Spleen (tissue), 11 donors: ENCODE results near the gene RNH1. TPM values are rescaled to one million over a fixed set of nuclear protein-coding genes. Genes with fewer than 3 reads are reported as not detected.

Experiments used
- DNase-seq: peaks from one replicate; pipeline ENCODE4 v3.0.0-alpha.2; 2020
- H3K27ac ChIP-seq, 8 donors: fragments of 200-600 bp; sonication (generic) in 7 of 8; 1 replicate in 4 of 8; 2 replicates in 4 of 8; pipeline versions ENCODE4 v1.5.0 to v1.8.0; 2016 to 2021; ENCODE audit warnings: inconsistent platforms in 4 of 8, mild to moderate bottlenecking in 4 of 8, moderate library complexity in 1 of 8
- H3K27me3 ChIP-seq, 7 donors: fragments of 200-600 bp; sonication (generic) in 6 of 7; replicated peaks in 1 of 7; 1 replicate in 4 of 7; 2 replicates in 3 of 7; pipeline versions ENCODE4 v1.5.0 to v1.8.0; 2016 to 2021; ENCODE audit warnings: inconsistent platforms in 3 of 7, mild to moderate bottlenecking in 1 of 7
- H3K36me3 ChIP-seq, 6 donors: fragments of 200-600 bp; sonication (generic) in 5 of 6; 1 replicate in 4 of 6; 2 replicates in 2 of 6; pipeline versions ENCODE4 v1.5.0 to v1.8.0; 2016 to 2021; ENCODE audit warnings: inconsistent platforms in 2 of 6
- H3K4me1 ChIP-seq, 6 donors: fragments of 200-600 bp; sonication (generic) in 5 of 6; 1 replicate in 3 of 6; 2 replicates in 3 of 6; pipeline versions ENCODE4 v1.5.0 to v1.8.0; 2016 to 2021; ENCODE audit warnings: inconsistent platforms in 3 of 6
- H3K4me3 ChIP-seq, 8 donors: fragments of 200-600 bp; sonication (generic) in 7 of 8; 1 replicate in 4 of 8; 2 replicates in 4 of 8; pipeline versions ENCODE4 v1.5.0 to v1.8.0; 2016 to 2021; ENCODE audit warnings: inconsistent platforms in 4 of 8, mild to moderate bottlenecking in 4 of 8, moderate library complexity in 2 of 8
- H3K9me3 ChIP-seq, 8 donors: fragments of 200-600 bp; sonication (generic) in 7 of 8; 1 replicate in 4 of 8; 2 replicates in 4 of 8; pipeline versions ENCODE4 v1.5.0 to v1.8.0; 2016 to 2021; ENCODE audit warnings: inconsistent platforms in 4 of 8
- POLR2A ChIP-seq, 3 donors: fragments of 450-650 bp; IDR thresholded peaks; one replicate each; pipeline ENCODE4 v1.5.1; 2017; ENCODE audit warnings: antibody characterized with exemption in 3 of 3, mild to moderate bottlenecking in 1 of 3
- POLR2AphosphoS5 ChIP-seq, 3 donors: sonication (generic); formaldehyde crosslinking; IDR thresholded peaks; one replicate each; pipeline ENCODE4 v1.5.1; 2017; ENCODE audit warnings: antibody characterized with exemption in 3 of 3
- WGBS, 5 donors: extraction: QIAGEN DNeasy Blood & Tissue Kit in 3 of 5; methylation state at CpG; one replicate each; pipeline versions ENCODE4 v1.1.5 to v1.1.7; 2013 to 2018; 5-methylcytosine and 5-hydroxymethylcytosine counted together
- intact Hi-C: fragments of 100-400 bp; cut with DNase I; formaldehyde crosslinking; loops from one replicate; pipeline ENCODE4 v1.15.0; 2023; ENCODE audit warnings: low total_unique reads
- polyA plus RNA-seq, 3 donors: library from polyadenylated mRNA; stranded (reverse); fragments of 200-250 nt; gene quantifications; one replicate each; pipeline ENCODE4 v1.2.1, GENCODE V29; 2013
- total RNA-seq, 7 donors: library from RNA; depleted of rRNA in 3 of 7; stranded (reverse); fragments of >200 nt in 3 of 7; fragmentation: NEBNext Ultra II Directional in 4 of 7; extraction: Animal tissue kit (Norgen Biotek cat#: 25700) in 4 of 7; gene quantifications; one replicate each; pipeline versions ENCODE4 v1.1.0 to v1.2.1, GENCODE V29; 2016 to 2021
- TF ChIP-seq, protein P1 (sequence below), 11 experiments: fragments of 200-600 bp in 7 of 11; fragments of 450-650 bp in 4 of 11; sonication (generic) in 4 of 11; IDR thresholded peaks in 8 of 11; conservative IDR thresholded peaks in 3 of 11; 1 replicate in 7 of 11; 2 replicates in 4 of 11; pipeline versions ENCODE4 v1.4.0 to v1.8.0; 2016 to 2021; ENCODE audit warnings: antibody characterized with exemption in 11 of 11, inconsistent platforms in 4 of 11, mild to moderate bottlenecking in 1 of 11
- donor health status: healthy with polysubstance abuse.
- donor health status: DM: no; HTN: no; CAD: no; lungs with moderate emphysema.
- donor health status: DM: no; HTN: no; CAD: no.
- donor health status: Bipolar disorder and iron deficiency.
- donor health status: healthy.
- donor health status: DM: no; HTN: no; CAD: no.
- donor health status: DM: yes; HTN: yes; CAD: no.

The RNH1 gene
- total and polyA plus RNA-seq, 10 donors = 72.8 to 159 (median 145) TPM

DNA sequence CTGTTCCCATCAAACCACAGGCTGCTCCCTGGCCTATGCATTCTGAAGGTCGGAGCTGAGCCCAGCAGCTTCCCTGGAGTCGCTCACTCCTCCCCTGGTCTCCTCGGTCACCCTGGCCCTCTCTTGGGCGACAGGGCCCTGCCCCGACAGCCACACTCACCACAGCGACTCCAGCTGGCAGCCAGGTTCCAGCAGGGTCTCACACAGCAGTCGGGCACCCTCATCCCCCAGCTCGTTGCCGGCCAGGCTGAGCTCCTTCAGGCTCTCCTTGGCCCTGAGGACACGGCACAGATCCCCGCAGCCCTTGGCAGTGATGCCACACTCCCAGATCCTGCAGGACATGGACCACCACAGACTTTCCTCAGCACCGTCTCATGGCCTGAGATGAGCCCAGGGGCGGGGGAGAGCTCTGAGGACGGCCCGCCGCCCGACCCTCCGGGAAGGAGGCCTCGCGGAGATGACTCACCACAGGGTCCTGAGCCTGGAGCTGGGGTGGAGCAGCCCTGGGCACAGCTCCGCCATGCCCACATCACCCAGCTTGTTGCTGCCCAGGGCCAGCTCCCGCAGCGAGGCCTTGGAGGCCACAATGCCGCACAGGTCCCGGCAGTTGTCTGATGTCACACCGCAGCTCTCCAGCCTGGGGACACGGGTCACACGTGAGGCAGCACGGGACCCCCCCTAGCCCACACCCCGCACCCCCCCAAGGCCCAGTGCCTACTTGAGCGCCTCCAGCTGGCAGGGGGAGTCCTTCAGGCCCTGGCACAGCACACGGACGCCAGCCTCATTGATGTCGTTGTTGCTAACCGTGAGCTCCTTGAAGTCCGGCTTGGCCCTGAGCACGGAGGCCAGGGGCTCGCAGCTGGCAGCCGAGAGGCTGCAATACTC is 8.5 kb downstream of the RNH1 start:
- no peak for DNase-seq

DNA sequence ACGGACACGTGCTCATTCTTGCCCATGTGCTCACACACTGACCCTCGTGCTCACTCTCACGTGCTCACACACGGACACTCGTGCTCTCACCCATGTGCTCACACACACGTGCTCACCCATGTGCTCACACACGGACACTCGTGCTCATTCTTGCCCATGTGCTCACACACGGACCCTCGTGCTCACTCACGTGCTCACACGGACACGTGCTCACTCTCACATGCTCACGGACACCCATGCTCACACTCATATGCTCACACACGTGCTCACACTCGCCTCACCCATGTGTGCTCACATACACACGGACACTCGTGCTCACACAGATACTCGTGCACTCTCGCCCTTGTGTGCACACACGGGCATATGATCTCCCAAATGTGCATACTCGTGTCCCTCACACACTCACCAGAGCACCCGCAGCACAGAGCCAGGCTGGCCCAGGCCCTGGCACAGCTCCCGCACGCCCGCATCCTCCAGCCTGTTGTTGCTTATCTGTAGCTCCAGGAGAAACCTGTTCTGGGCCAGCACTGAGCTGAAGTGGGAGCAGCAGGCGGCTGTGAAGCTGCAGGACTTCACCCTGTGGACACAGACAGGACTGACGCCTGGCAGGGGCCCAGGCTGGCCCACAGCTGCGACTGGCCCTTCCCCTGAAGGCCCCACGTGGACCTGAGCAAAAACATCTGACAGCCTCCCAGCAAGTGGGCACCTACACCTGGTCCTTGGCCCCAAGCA is 9.3 kb downstream of the RNH1 start:
- Histone ChIP-seq H3K4me1 (peaks cover 1 to 21% (median 12%) of the 10 kb centered on the region in 6 donors), H3K36me3 (peaks cover 11 to 96% (median 90%) of the 10 kb centered on the region in 6 donors), H3K4me3 (no peak overlapping the region), H3K27me3 (no peaks in the 10 kb centered on the region), H3K9me3 (no peaks in the 10 kb centered on the region), H3K27ac (no peak overlapping the region)
- 95 to 98% (median 96%) methylated on average over 28 to 31 of the region's 31 CpGs for WGBS, 5 donors
- DNase-seq = no peak
- no peak for TF ChIP-seq POLR2A (IDR thresholded peaks at IDR 0.05)
- TF ChIP-seq POLR2AphosphoS5 (IDR thresholded peaks at IDR 0.05) = peak in 1 of 3 donors; percentile 12
- intact Hi-C loops = no loop called here

More for the DNA sequence above, 8.5 kb downstream of the RNH1 start:
- H3K36me3 ChIP-seq = peaks cover 11 to 88% (median 82%) of the 10 kb centered on the region in 6 donors
- peaks cover 4 to 29% (median 20%) of the 10 kb centered on the region in 6 donors for H3K4me1 ChIP-seq
- H3K9me3 ChIP-seq = no peaks in the 10 kb centered on the region
- no peak overlapping the region for H3K27ac ChIP-seq
- intact Hi-C loops = no loop called here
- no peak overlapping the region for H3K4me3 ChIP-seq
- 95 to 99% (median 97%) methylated on average over 14 to 39 of the region's 39 CpGs for WGBS, 5 donors
- no peaks in the 10 kb centered on the region for H3K27me3 ChIP-seq
- TF ChIP-seq, protein P1, sequence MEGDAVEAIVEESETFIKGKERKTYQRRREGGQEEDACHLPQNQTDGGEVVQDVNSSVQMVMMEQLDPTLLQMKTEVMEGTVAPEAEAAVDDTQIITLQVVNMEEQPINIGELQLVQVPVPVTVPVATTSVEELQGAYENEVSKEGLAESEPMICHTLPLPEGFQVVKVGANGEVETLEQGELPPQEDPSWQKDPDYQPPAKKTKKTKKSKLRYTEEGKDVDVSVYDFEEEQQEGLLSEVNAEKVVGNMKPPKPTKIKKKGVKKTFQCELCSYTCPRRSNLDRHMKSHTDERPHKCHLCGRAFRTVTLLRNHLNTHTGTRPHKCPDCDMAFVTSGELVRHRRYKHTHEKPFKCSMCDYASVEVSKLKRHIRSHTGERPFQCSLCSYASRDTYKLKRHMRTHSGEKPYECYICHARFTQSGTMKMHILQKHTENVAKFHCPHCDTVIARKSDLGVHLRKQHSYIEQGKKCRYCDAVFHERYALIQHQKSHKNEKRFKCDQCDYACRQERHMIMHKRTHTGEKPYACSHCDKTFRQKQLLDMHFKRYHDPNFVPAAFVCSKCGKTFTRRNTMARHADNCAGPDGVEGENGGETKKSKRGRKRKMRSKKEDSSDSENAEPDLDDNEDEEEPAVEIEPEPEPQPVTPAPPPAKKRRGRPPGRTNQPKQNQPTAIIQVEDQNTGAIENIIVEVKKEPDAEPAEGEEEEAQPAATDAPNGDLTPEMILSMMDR (IDR thresholded peaks at IDR 0.05 in 8 of 11, conservative IDR thresholded peaks at IDR 0.05 in 3 of 11) = no peak
- TF ChIP-seq POLR2AphosphoS5 (IDR thresholded peaks at IDR 0.05) = peak in 1 of 3 donors; percentile 40
- no peak for TF ChIP-seq POLR2A (IDR thresholded peaks at IDR 0.05)

GRCh38 chr11:496834-497564 is 10.0 kb downstream of the RNH1 start:
- no peak for DNase-seq
- intact Hi-C loops = no loop called here
- Histone ChIP-seq H3K9me3 (no peaks in the 10 kb centered on the region), H3K27ac (no peak overlapping the region), H3K36me3 (peaks cover 11 to 100% (median 91%) of the 10 kb centered on the region in 6 donors), H3K4me1 (peaks cover 0 to 14% (median 6%) of the 10 kb centered on the region in 6 donors), H3K27me3 (no peaks in the 10 kb centered on the region), H3K4me3 (no peak overlapping the region)
- WGBS, 5 donors = 94 to 96% (median 95%) methylated on average over 34 of the region's 34 CpGs
- TF ChIP-seq POLR2AphosphoS5 (IDR thresholded peaks at IDR 0.05) = no peak
- TF ChIP-seq, protein P1 (IDR thresholded peaks at IDR 0.05 in 8 of 11, conservative IDR thresholded peaks at IDR 0.05 in 3 of 11) = no peak
- no peak for TF ChIP-seq POLR2A (IDR thresholded peaks at IDR 0.05)

DNA sequence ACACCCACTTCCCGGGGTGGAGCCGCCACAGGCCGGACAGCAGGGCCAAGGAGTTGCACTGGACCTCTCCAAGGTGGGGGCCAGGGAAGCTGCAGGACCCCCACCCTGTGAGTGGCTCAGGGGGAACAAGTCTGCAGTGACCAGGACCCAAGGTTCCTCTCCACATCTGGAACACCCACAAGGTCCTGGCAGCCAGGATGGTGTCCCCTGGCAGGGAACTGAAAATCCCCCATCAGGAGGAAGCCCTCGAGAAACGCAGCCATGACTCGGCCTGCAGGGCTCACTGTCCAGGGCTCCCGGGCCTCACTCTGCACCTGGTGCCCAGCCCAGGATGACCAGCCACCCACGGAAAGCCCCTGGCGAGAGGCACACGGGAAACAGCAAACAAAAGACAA is 11.5 kb downstream of the RNH1 start:
- H3K27me3 ChIP-seq = no peaks in the 10 kb centered on the region
- no peak overlapping the region for H3K4me3 ChIP-seq
- H3K36me3 ChIP-seq = peaks cover 11 to 96% (median 85%) of the 10 kb centered on the region in 6 donors
- intact Hi-C loops = no loop called here
- H3K27ac ChIP-seq = no peak overlapping the region
- TF ChIP-seq POLR2A (IDR thresholded peaks at IDR 0.05) = no peak
- TF ChIP-seq POLR2AphosphoS5 (IDR thresholded peaks at IDR 0.05) = peak in 1 of 3 donors; percentile 18
- WGBS, 5 donors = 66 to 84% (median 72%) methylated on average over 10 of the region's 10 CpGs
- H3K9me3 ChIP-seq = no peaks in the 10 kb centered on the region
- DNase-seq = no peak
- H3K4me1 ChIP-seq = peaks cover 0 to 7% (median 0%) of the 10 kb centered on the region in 6 donors
